HG03066 (cell line): ENCODE measurements around the gene CSMD2.

Experiments
- ATAC-seq: cut with Tn5 transposase; IDR thresholded peaks from one replicate; pipeline ENCODE4 v1.9.1; 2021; ENCODE audit warnings: low read depth; ENCODE audit not compliant: unreplicated experiment

Gene CSMD2

DNA sequence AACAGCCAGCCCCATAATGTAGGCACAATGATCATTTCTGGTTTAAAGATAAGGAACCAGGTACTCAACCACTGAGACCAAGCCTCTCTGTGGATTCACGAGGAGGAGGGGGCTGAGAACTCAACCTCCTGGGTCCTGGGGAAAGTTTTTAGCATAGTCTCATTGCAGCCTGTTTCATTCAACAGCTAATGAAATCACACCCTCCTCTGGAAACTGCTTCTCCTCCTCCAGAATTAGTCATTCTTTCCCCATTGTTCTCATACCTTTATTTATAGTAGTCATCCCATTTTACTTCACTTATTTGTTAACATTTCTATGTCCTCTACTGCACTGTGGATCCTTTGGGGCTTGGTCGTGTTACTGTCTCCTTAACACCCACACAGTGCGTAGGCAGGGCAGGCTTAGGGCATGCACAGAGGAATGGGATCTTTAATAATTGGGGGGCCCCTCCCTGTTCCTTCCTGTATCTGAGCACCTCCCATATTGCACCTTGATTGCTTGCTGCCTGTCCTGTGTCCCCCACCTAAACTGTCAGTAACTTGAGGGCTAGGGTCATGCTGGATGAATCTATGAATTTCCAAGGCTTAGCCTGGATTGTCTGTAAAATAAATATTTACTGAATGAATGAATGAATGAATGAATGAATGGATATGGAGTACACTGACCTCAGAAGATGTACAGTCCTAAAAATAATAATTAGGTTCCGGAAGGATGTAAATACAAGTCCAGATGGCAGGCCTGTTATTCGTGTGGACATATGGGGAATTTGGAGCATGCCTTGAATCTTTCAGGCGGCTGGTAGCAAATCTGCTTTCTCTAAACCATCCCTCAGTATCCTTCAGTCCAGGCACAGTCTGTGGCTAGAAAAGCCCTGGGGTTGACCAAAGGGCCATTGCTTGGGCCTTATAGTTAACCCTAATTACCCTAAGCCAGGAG, 455.0 kb downstream of the CSMD2 start:
- ATAC-seq: no peak

DNA sequence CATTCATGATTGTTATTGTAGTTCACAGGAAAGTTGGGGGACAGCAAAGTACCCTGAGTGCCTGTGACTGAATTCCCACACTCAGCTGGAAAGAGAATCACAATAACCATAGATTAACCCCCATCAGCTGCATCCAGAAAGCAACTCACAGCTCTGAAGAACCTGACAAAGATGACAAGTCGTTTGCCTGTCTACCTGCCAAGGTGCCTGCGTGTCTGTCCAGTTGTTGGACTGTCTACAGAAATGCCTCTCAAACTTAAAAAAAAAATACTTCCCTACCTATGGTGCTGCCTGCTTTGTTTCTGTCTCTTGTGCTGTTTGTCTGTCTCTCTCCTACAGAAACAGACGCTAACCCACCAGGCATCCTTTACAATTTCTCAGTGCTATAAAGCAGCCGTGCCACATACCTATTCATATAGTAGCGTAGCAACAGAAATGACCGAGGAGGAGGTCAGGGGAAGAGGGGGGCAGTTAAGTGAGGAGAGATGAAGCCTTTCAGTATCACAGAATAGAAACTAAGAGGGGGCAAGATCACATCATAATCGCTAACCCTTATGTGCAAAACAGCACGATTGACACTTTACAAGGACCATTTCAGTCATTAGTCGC, 455.8 kb downstream of the CSMD2 start:
- no peak for ATAC-seq

DNA sequence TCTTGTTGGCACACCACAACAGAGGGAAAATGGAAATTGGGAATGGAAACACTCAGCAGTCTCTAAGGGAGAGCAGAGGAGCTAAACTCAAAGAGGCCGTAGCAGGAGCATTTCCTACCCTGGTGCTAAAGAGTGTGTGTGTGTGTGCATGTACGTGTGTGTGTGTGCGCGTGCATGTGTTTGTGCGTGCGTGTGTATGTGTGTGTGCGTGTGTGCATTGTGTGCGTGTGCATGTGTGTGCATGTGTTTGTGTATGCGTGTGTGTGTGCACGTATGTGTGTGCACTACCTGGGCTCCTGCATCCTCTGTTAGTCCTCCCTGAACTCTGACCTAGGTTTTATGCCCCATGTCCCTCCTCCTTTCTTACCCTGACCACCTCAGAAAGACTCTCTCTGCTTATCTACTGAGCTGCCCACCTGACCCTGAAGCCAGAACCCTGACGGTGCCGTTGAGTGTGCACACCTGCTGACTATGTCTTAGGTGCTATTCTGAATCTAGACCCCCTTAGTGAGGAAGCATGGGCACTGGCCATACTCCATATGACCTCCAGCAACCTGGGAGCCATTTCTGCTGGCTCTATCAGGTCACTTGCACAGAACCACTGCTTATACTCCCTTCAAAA, 458.3 kb downstream of the CSMD2 start:
- ATAC-seq: no peak

DNA sequence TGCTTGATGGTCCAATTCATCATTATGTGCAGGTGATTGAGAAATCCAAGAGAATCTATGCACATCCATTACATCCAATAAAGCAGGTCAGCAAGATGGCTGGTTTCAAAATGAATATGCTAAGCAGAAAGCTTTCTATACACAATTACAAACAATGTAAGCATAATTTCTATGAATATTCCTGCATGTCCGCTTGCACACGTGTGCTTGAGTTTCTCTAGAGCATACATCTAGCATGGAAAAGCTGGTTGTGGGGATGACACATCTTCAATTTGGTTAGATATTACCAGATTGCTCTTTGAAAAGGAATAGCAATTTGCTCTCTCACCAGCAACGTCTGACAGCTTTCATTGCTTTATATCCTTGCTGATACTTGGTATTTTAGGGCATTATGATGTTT, 461.6 kb downstream of the CSMD2 start:
- no peak for ATAC-seq

DNA sequence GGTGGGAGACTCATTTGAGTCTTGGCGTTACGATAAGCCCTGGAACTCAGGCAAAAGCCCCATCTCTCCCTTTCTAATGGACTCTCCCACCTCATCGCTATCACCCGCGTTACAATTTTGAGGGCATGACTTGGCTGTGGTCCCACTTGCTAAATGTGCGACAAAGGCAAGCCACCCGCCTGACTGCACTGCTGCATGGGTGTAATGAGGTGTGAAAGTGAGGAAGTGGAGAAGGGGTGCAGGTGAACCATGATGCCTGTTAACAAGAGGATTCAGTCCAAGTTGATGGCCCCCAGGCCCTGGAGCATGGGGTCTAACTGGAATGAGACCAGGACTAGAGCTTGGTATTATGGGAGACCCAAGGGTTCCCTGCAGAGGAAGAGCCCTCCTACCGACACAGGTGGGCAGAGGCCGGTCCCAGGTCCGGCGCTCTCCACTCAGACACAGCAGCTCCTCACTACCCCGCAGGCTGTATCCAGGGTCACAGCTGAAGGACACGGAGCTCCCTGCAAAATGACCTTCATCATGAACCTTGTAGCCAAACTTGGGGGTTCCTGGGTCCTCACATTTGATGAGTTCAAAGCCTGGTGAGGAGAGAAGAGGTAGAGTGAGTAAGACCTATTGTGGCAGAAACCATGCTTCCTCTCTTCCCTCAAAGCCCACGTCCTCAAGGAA, 466.5 kb downstream of the CSMD2 start:
- ATAC-seq: no peak

DNA sequence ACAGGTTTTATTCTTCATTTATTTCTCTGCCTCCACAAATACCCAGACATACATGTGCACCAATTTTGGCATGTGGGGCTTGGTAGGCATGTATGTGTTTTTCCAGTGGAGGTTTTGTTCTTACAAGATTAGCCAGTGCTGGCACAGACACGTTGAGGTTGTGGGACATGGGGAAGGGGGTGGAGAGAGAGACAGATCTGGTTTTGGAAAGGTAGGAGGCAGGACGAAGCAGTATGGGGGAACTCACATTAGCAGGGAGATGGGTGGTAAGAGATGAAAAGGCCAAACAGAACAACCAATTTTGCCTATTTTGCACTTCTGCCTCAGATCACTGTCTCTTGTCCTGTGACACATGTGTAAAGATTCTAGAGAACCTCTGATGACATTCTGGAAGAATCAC, 467.2 kb downstream of the CSMD2 start:
- ATAC-seq: no peak

DNA sequence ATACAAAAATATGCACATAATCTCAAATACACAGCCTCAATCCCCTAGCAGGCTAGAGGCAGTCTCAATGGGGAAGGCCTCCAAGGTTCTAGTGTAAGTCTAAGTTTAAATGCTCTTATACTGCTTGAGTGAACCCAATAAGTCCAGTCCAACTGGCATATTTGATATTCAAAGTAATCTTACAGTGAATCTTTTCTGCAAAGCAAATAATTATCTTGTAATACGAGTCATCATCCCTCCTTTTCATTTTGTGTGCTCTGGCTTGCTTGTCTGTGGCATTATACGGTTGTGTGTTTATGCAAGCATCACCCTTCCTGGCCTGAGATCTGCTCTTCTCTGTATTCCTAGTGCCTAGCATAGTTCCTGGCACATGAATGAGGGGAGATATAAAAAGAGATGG, 468.1 kb downstream of the CSMD2 start:
- ATAC-seq: no peak

DNA sequence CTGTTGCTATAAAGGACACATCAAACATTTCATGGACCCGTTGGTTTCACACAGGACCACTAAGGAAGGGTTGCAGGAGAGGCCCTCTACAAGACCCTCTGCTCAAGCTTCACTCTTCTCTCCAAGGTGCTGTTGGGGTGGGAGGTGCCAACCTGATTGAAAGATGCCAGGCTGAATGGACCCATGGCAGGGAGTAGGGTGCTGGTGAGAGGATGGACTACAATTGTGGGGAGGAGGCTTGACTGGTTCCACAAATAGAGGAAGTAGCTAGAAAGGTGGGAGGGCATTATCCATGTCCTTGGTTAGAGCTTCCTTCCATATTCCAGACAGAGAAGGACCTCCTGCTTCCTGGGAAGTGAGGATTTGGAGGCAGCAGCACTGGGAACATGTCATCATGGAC, 468.7 kb downstream of the CSMD2 start:
- no peak for ATAC-seq

DNA sequence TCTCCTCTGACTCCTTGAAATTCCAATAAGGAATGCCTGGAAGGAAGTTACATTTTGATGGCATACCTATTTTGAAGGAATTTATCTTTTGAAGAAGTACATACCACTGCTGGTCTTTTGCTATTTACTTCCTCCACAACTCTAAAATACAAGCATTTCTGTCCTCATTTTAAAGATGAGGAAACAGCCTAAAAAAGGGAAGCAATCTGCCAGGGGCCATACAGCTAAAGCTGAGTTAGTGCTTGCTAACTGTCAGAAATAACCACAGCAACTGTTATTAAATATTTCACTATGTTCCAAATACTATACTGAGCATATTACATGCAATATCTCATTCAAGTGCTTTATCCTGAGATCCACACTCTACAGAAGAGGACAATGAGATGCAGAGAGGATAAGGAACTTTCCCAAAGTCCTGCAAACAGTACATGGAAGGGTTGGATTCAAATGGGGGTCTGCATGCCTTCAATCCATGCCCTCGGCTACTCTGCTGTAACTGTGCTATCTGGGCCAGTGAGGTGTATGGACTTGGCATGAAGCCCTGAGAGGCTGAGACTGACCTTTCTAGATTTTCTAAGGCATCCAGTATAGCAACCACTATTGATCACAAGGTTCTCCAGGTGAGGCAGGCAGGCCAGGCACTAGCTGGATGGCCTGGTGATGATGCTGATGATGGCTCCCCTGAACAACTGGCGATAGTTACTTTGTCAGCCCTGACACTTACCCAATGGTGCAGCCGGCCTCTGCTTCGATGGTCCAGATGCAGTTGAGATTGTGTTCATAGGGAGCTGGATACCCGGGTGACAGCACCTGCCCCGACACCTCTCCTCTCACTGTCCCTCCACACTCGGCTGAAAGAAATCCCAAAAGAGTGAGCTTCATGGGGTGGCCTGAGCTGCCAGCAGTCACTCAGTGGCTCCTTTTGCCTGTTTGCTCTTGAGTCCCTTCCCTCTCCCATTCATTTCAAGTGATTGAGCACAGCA, 472.5 kb downstream of the CSMD2 start:
- ATAC-seq: no peak

DNA sequence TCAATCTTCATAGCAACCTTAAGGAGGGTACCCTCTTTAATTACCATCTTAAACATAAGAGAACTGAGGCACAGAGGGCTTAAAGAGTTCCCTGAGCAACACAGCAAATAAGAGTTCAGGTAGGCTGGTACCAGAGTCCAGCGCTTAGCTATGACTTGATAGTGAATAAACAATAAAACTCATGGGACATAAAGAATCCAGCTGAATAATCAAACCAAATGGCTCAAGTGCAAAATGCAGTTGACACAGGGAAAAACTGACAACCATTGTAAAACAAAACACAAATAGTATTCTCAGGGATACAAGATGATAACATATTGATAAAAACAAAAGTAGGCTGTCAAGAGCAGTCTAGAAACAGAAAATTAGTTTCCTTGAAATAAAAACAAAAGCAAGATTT, 478.0 kb downstream of the CSMD2 start:
- ATAC-seq: no peak

DNA sequence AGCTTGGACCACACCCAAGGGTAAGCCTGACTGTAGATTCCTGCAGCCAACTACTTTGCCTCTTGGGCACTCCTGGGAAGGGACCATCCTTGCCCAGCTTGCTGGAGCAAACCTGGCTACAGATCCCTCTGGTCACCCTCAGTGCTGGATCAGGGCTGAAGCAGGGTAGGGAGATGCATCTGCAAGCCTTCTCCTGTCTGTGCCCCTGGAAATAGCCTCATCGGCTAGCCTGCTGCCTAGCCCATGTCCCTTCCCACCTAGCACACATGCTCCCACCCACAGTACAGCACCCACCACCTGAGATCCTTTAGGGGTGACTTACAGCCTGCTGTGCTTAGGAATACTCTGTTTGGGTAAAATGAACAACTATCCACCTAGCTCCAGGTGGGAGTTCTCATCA, 478.5 kb downstream of the CSMD2 start:
- ATAC-seq: no peak

DNA sequence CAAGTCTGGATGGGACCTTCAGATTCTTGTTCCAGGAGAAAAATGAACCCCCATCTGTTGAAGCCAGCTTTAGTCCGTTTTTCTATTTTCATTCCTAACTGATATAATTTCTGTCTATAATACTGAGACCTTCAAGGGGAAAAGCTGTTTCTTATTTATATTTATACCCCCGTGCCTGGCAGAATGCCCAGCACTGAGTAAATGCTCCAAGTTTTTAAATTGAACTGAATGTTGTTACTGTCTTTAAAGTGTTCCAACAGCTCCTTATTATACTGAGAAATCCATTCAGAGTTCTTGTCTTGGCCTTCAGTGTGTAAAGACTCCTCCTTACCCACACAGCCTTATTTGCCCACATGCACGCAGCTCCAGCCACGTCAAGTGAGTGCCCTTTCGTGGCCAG, 479.8 kb downstream of the CSMD2 start:
- ATAC-seq: no peak

DNA sequence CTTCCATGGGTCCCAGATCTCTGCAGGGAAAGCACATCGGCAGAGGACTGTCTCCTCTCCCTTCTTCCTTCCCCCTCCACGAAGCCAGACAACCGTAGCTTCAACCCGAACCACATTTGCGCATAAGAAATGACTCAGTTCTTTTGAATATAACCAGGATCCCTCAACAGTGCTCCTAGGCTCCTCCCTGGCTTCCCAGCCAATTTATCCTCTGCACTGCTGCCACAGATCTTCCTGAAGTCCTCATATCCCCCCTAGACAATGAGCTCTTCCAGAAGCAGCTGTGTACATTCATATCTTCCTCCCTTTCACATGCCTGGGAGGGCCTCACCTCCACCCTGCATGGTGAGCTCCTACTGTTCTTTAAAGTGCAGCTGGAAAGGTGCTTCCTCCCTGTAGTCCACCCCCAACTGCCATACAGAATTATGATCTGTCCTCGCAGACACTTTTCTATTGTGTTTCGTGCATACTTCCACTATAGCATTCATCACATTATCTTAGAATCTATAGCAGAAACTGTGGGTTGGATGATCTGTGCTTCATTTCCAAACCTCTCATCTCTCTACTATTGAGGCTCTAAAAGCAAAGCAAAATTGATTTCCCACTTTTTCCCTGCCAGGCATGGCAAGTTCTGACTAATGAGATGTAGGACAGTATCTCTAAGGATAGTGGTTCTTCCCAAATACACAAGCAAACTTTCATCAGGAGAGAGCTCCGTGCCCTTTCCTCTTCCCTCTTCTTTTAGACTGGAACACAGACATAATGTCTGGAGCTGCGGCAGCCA, 480.4 kb downstream of the CSMD2 start:
- ATAC-seq: no peak

DNA sequence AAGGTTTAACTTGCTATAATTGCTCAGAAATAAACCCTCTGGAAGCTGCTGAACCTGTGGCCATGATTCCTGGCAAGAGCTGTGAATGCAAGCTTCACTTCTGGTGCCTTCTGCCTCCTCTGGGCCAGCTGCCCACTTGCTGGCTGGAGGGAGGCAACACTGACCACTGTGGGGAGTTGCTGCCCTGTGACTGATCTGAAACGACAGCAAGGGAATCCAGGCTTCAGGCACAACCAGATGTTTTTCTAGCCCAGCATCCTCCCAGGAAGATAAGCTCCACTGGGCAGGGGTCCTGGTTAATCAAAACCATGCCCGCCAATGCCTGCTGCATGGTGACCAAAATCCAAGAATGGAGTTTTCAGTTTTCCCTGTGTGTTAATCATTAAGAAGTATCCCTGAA, 481.1 kb downstream of the CSMD2 start:
- no peak for ATAC-seq

DNA sequence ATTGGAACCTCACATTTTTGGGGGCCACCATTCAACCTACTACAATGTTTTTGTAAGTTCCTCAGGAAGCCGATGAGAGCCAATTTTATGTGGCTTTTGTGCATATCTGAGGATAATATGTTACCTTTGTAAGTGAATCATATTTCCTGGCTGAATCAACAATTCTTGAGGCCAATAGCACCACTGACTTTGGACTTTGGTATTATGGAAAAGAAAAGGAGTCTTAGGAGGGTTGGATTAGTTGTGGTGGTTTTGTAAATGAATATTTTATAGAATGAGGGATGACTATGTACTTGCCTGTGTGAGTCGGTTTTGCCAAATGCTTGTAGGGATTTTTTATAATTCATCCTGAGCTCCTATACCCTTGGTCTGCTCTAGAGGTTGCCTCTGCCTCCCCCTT, 482.7 kb downstream of the CSMD2 start:
- ATAC-seq: no peak

DNA sequence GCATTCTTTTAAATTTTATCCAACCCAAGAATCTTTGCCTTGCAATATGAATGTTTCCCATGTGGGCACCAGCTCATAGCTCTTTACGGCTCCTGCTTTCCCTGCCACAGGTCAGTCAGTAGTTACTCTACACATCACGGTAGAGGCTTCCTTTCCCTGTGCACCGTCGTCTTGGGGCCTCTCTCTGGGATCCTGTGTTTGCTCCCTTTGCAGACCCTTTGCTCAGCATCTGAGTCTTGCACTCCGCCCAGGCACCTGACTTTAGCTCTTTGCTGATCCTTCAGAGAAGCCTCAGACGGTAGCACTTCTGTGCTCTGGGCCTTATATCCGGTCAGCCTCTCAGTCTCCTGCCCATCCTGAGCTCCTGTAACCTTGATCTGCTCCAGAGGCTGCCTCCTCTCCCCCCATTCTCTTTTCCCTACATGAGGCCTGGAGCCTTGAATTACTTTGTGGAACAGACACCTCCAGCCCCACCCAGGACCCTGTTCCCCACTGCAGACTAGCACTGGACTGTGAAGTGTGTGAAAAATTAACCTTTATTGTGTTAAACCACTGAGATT, 484.7 kb downstream of the CSMD2 start:
- ATAC-seq: no peak

DNA sequence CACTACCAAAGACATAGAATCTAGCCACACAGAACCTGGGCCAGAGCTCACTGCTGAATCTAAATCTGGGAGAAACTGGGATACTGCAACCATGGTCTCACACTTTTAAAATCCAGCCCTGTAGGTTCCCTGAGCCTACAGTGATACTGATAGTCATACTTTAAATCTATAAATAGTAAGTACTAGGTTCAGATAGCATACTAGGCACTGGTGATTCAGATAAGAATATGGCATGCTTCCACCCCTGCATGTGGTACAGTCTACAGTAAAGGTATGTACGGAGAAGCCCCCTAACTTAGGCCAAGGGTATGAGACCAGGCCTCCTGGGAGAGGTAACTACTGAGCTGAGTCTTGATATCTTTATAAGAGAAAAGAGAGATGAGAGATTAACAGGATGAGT, 494.5 kb downstream of the CSMD2 start:
- no peak for ATAC-seq

DNA sequence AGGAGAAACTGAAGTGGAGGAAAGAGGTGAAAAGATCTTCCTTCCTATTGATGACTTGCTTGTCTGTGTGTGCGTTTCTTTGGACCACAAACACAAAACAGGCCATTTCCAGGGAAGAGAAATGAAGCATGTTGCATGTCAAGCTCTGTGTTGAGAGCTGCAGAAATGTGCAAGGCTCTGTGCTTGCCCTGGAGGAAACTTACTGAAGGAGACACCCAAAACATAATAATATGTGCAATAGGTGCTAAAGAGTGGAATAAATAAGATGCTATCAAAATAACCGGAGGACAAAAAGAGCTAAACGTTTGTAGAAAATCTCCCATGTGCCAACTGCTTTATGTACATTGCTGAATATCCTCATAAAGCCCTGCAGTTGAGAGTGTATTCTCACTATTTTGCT, 496.3 kb downstream of the CSMD2 start:
- no peak for ATAC-seq
